Uterus (tissue), 4 donors: ENCODE data around the gene ELOB. TPM values are rescaled to one million over a fixed set of nuclear protein-coding genes. Genes with fewer than 3 reads are reported as not detected.

Experiments
- DNase-seq, 2 donors: peaks; one replicate each; pipeline ENCODE4 v3.0.0-alpha.2; 2019 to 2020
- H3K27ac ChIP-seq, 2 donors: fragments of 200-600 bp; sonication (generic); 1 replicate in 1 of 2; 2 replicates in 1 of 2; pipeline ENCODE4 v1.5.1; 2016 to 2018
- H3K27me3 ChIP-seq, 2 donors: fragments of 200-600 bp; sonication (generic); one replicate each; pipeline ENCODE4 v1.5.1; 2018 to 2019; ENCODE audit warnings: control low read depth in 1 of 2
- H3K36me3 ChIP-seq, 2 donors: fragments of 200-600 bp; sonication (generic); one replicate each; pipeline ENCODE4 v1.5.1; 2019; ENCODE audit warnings: control low read depth in 1 of 2
- H3K4me1 ChIP-seq, 2 donors: fragments of 200-600 bp; sonication (generic); one replicate each; pipeline ENCODE4 v1.5.1; 2018 to 2019; ENCODE audit warnings: control low read depth in 1 of 2
- H3K4me3 ChIP-seq, 2 donors: fragments of 200-600 bp; sonication (generic); 1 replicate in 1 of 2; 2 replicates in 1 of 2; pipeline ENCODE4 v1.5.1; 2018 to 2019; ENCODE audit warnings: mild to moderate bottlenecking in 1 of 2
- H3K9me3 ChIP-seq, 2 donors: fragments of 200-600 bp; sonication (generic); one replicate each; pipeline ENCODE4 v1.5.1; 2019; ENCODE audit warnings: control low read depth in 1 of 2
- POLR2A ChIP-seq, 2 donors: fragments of 450-650 bp; IDR thresholded peaks; one replicate each; pipeline ENCODE4 v1.6.1; 2016; ENCODE audit warnings: antibody characterized with exemption in 2 of 2, mild to moderate bottlenecking in 1 of 2, moderate library complexity in 1 of 2
- intact Hi-C: fragments of 100-400 bp; cut with DNase I; formaldehyde crosslinking; loops from one replicate; pipeline ENCODE4 v1.15.1; 2023; ENCODE audit warnings: low total_unique reads
- total RNA-seq, 4 donors: library from RNA; depleted of rRNA in 3 of 4; stranded (reverse); fragments of >200 nt in 3 of 4; gene quantifications; one replicate each; pipeline versions ENCODE4 v1.1.0 to v1.2.4, GENCODE V29; 2014 to 2023
- TF ChIP-seq, protein P1 (sequence below), 4 experiments: fragments of 200-600 bp in 2 of 4; fragments of 450-650 bp in 2 of 4; sonication (generic) in 2 of 4; IDR thresholded peaks; one replicate each; pipeline ENCODE4 v1.5.1; 2016 to 2019; ENCODE audit warnings: antibody characterized with exemption in 4 of 4, mild to moderate bottlenecking in 2 of 4, moderate library complexity in 1 of 4
- donor health status: DM: yes; HTN: yes; CAD: no.

The ELOB gene
- total RNA-seq, 4 donors from 2014 or later = 88.4 to 524 (median 219) TPM

DNA sequence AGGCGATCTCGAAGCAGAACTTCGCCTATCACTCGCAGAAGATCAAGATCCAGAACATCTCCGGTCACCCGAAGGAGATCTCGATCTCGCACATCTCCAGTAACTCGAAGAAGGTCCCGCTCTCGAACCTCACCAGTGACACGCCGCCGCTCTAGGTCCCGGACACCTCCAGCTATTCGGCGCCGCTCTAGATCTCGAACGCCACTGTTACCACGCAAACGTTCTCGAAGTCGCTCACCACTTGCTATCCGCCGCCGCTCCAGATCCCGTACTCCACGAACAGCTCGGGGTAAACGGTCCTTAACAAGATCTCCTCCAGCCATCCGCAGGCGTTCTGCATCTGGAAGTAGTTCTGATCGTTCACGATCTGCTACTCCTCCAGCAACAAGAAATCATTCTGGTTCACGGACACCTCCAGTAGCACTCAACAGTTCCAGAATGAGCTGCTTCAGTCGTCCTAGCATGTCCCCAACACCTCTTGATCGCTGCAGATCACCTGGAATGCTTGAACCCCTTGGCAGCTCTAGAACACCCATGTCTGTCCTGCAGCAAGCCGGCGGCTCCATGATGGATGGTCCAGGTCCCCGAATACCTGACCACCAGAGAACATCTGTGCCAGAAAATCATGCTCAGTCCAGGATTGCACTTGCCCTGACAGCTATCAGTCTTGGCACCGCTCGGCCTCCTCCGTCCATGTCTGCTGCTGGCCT lies 10.5 kb downstream of the ELOB start:
- Histone ChIP-seq H3K27ac (no peak overlapping the region), H3K27me3 (no peaks in the 10 kb centered on the region), H3K9me3 (no peaks in the 10 kb centered on the region), H3K4me3 (no peak overlapping the region), H3K4me1 (peaks cover 0 to 13% of the 10 kb centered on the region in 2 donors), H3K36me3 (no peaks in the 10 kb centered on the region)
- intact Hi-C loops = no loop called here
- no peak for DNase-seq
- no peak for TF ChIP-seq POLR2A (IDR thresholded peaks at IDR 0.05)
- TF ChIP-seq, protein P1, sequence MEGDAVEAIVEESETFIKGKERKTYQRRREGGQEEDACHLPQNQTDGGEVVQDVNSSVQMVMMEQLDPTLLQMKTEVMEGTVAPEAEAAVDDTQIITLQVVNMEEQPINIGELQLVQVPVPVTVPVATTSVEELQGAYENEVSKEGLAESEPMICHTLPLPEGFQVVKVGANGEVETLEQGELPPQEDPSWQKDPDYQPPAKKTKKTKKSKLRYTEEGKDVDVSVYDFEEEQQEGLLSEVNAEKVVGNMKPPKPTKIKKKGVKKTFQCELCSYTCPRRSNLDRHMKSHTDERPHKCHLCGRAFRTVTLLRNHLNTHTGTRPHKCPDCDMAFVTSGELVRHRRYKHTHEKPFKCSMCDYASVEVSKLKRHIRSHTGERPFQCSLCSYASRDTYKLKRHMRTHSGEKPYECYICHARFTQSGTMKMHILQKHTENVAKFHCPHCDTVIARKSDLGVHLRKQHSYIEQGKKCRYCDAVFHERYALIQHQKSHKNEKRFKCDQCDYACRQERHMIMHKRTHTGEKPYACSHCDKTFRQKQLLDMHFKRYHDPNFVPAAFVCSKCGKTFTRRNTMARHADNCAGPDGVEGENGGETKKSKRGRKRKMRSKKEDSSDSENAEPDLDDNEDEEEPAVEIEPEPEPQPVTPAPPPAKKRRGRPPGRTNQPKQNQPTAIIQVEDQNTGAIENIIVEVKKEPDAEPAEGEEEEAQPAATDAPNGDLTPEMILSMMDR (IDR thresholded peaks at IDR 0.05) = no peak

- intact Hi-C loops = no loop called here
- no peaks in the 10 kb centered on the region for H3K36me3 ChIP-seq
- no peak for TF ChIP-seq POLR2A (IDR thresholded peaks at IDR 0.05)
- TF ChIP-seq, protein P1 (IDR thresholded peaks at IDR 0.05) = no peak
Measured at GRCh38 chr16:2765462-2766404, 11.3 kb downstream of the ELOB start.

DNA sequence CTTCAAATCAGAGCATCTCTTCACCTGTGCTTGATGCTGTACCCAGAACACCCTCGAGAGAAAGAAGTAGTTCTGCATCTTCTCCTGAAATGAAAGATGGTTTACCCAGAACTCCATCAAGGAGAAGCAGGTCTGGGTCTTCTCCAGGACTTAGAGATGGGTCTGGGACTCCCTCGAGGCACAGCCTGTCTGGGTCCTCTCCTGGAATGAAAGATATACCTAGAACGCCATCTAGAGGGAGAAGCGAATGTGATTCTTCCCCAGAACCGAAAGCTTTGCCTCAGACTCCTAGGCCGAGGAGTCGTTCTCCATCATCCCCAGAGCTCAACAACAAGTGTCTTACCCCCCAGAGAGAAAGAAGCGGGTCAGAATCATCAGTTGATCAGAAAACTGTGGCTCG lies 12.4 kb downstream of the ELOB start:
- TF ChIP-seq POLR2A (IDR thresholded peaks at IDR 0.05) = no peak
- TF ChIP-seq, protein P1 (IDR thresholded peaks at IDR 0.05) = no peak
- H3K36me3 ChIP-seq = no peaks in the 10 kb centered on the region
- intact Hi-C loops = no loop called here

More at GRCh38 chr16:2765462-2766404, 11.3 kb downstream of the ELOB start:
- DNase-seq = no peak
- Histone ChIP-seq H3K27ac (no peak overlapping the region), H3K9me3 (no peaks in the 10 kb centered on the region), H3K4me1 (peaks cover 0 to 13% of the 10 kb centered on the region in 2 donors), H3K4me3 (no peak overlapping the region), H3K27me3 (no peaks in the 10 kb centered on the region)

GRCh38 chr16:2763173-2763572 lies 13.9 kb downstream of the ELOB start:
- TF ChIP-seq, protein P1 (IDR thresholded peaks at IDR 0.05) = no peak
- no peak for TF ChIP-seq POLR2A (IDR thresholded peaks at IDR 0.05)
- Histone ChIP-seq H3K4me3 (no peak overlapping the region), H3K9me3 (no peaks in the 10 kb centered on the region), H3K27ac (no peak overlapping the region), H3K4me1 (no peaks in the 10 kb centered on the region), H3K36me3 (no peaks in the 10 kb centered on the region), H3K27me3 (no peaks in the 10 kb centered on the region)
- intact Hi-C loops = no loop called here
- no peak for DNase-seq

More for the DNA sequence above, 12.4 kb downstream of the ELOB start:
- H3K4me1 ChIP-seq = peaks cover 0 to 13% of the 10 kb centered on the region in 2 donors
- H3K9me3 ChIP-seq = no peaks in the 10 kb centered on the region
- no peak overlapping the region for H3K27ac ChIP-seq
- no peak for DNase-seq
- H3K27me3 ChIP-seq = no peaks in the 10 kb centered on the region
- H3K4me3 ChIP-seq = no peak overlapping the region

DNA sequence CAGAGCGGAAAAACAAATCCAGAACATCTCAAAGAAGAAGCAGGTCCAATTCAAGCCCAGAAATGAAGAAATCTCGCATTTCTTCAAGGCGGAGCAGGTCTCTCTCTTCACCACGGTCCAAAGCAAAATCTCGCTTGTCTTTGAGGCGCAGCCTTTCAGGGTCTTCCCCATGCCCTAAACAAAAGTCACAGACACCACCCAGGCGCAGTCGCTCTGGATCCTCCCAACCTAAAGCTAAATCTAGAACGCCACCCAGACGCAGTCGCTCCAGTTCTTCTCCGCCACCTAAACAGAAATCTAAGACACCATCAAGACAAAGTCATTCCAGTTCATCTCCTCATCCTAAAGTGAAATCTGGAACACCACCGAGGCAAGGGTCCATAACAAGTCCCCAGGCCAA lies 14.4 kb downstream of the ELOB start:
- Histone ChIP-seq H3K4me1 (no peaks in the 10 kb centered on the region), H3K4me3 (no peak overlapping the region), H3K27me3 (no peaks in the 10 kb centered on the region), H3K36me3 (no peaks in the 10 kb centered on the region), H3K27ac (no peak overlapping the region), H3K9me3 (no peaks in the 10 kb centered on the region)
- intact Hi-C loops = no loop called here
- no peak for DNase-seq
- TF ChIP-seq, protein P1 (IDR thresholded peaks at IDR 0.05) = no peak
- TF ChIP-seq POLR2A (IDR thresholded peaks at IDR 0.05) = no peak
